ENCODE measurements around the gene RAVER1.

GRCh38 chr19:10320602-10321416 is 12.5 kb downstream of the RAVER1 start:
- TF ChIP-seq POLR2A (IDR thresholded peaks at IDR 0.05) (no peak), CTCF (IDR thresholded peaks at IDR 0.05) (no peak), POLR2AphosphoS5 (IDR thresholded peaks at IDR 0.05) (no peak), EP300 (IDR thresholded peaks at IDR 0.05) (no peak)

Measured in stomach (tissue), 4 donors.